ENCODE results near the gene WDHD1.
"Not testable (repeated sequence)": the region's sequence is repeated elsewhere in the genome, so short reads cannot be mapped to it uniquely, and the experiment has no call there.

The WDHD1 gene

GRCh38 chr14:54952803-54953202 lies 74.1 kb downstream of the WDHD1 start:
- DNase-seq (ENCODE audit: low spot score): not testable (repeated sequence)

- no peak for DNase-seq (ENCODE audit: low spot score)
These were observed 79.7 kb downstream of the WDHD1 start for GRCh38 chr14:54947230-54947629.

- DNase-seq (ENCODE audit: low spot score): no peak
These were observed 80.4 kb downstream of the WDHD1 start for GRCh38 chr14:54946500-54946899.

- no peak for DNase-seq (ENCODE audit: low spot score)
These were observed 82.0 kb downstream of the WDHD1 start for GRCh38 chr14:54944737-54945391.

GRCh38 chr14:54942913-54943312 lies 84.0 kb downstream of the WDHD1 start:
- DNase-seq (ENCODE audit: low spot score): no peak

- DNase-seq (ENCODE audit: low spot score): no peak
These were observed 90.1 kb downstream of the WDHD1 start for GRCh38 chr14:54936816-54937215.

GRCh38 chr14:54935958-54936357 lies 90.9 kb downstream of the WDHD1 start:
- DNase-seq (ENCODE audit: low spot score): no peak

GRCh38 chr14:54935100-54935499 lies 91.8 kb downstream of the WDHD1 start:
- DNase-seq (ENCODE audit: low spot score): no peak

- no peak for DNase-seq (ENCODE audit: low spot score)
These were observed 93.9 kb downstream of the WDHD1 start for GRCh38 chr14:54933006-54933405.

- DNase-seq (ENCODE audit: low spot score): peak; percentile 60
These were observed 95.1 kb downstream of the WDHD1 start for GRCh38 chr14:54931598-54932340.

- DNase-seq (ENCODE audit: low spot score): no peak
These were observed 95.8 kb downstream of the WDHD1 start for GRCh38 chr14:54931101-54931500.

GRCh38 chr14:54929556-54929955 lies 97.3 kb downstream of the WDHD1 start:
- DNase-seq (ENCODE audit: low spot score): no peak

GRCh38 chr14:54928216-54928615 lies 98.7 kb downstream of the WDHD1 start:
- DNase-seq (ENCODE audit: low spot score): no peak

- DNase-seq (ENCODE audit: low spot score): no peak
These were observed 99.3 kb downstream of the WDHD1 start for GRCh38 chr14:54927551-54927950.

- DNase-seq (ENCODE audit: low spot score): not testable (repeated sequence)
These were observed 100.3 kb downstream of the WDHD1 start for GRCh38 chr14:54926570-54926969.

GRCh38 chr14:54922598-54922997 lies 104.3 kb downstream of the WDHD1 start:
- DNase-seq (ENCODE audit: low spot score): no peak

GRCh38 chr14:54920052-54920451 lies 106.8 kb downstream of the WDHD1 start:
- DNase-seq (ENCODE audit: low spot score): no peak

GRCh38 chr14:54919330-54919729 lies 107.6 kb downstream of the WDHD1 start:
- DNase-seq (ENCODE audit: low spot score): no peak

GRCh38 chr14:54918427-54918826 lies 108.5 kb downstream of the WDHD1 start:
- DNase-seq (ENCODE audit: low spot score): no peak

GRCh38 chr14:54916101-54916500 lies 110.8 kb downstream of the WDHD1 start:
- DNase-seq (ENCODE audit: low spot score): no peak

- DNase-seq (ENCODE audit: low spot score): no peak
These were observed 116.9 kb downstream of the WDHD1 start for GRCh38 chr14:54909817-54910558.

GRCh38 chr14:54908973-54909372 lies 117.9 kb downstream of the WDHD1 start:
- not testable (repeated sequence) for DNase-seq (ENCODE audit: low spot score)

GRCh38 chr14:54908190-54908589 lies 118.7 kb downstream of the WDHD1 start:
- no peak for DNase-seq (ENCODE audit: low spot score)

All from SK-N-DZ (cell line).